NCI-H2171 treated with DMSO at 0.1 percent for 48 hours (cell line): Measurements from ENCODE around the gene FAM236C.
"Not testable (repeated sequence)": the region's sequence is repeated elsewhere in the genome, so short reads cannot be mapped to it uniquely, and the experiment has no call there.

Experiments used
- DNase-seq: peaks from one replicate; lab custom pipeline; 2025; lab: John Stamatoyannopoulos, UW

Gene FAM236C

DNA sequence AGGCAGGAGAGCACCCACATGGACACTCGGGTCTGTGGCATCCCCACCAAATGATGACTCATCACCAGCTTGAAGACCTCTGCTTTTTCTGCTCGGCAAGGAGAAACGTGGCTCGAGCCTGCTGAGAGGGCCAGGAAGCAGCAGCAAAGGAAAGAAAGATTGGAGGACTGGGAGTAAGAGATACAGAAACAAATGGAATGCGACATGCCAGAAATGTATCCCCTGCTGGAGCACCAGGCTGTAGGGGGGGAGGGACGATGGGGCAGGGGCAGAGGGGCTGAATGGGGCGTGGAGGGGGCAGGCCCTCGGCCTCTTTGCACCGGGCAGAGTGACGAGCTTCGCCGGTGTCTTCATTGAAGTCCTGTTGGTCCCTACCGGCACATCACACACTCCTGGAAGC lies at the start of gene FAM236C:
FAM236C (plus strand) TSS at position 301 of the 400 bp plus-strand sequence. CDS start 100 bp downstream, outside the sequence.
- DNase-seq = not testable (repeated sequence)

DNA sequence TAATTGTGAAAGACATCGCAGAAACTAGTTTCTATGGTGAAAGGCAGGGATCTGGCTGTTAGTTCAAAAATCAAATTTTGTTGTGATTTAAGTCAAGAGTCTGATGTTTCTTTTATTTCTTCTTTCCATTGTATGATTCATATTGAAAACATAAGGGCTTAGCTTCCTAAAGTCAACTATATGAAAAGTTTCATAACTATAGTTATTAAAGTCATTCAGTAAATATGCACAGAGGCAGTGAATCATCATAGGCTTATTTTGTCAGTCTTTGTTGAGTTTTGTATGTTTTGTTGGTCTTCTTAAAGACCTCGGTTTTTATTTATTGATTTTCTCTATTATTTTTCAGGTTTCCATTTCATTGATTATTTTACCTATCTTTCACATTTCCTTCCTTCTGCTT lies 29.5 kb upstream of the FAM236C start:
- DNase-seq = not testable (repeated sequence)

DNA sequence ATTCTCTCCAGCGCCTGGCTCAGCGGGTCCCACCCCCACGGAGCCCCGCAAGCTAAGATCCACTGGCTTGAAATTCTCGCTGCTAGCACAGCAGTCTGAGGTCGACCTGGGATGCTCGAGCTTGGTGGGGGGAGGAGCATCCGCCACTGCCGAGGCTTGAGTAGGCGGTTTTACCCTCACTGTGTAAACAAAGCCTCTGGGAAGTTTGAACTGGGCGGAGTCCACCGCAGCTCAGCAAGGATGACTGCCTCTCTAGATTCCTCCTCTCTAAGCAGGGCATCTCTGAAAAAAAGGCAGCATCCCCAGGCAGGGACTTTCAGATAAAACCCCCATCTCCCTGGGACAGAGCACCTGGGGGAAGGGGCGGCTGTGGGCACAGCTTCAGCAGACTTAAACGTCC lies 22.7 kb upstream of the FAM236C start:
- DNase-seq = not testable (repeated sequence)

DNA sequence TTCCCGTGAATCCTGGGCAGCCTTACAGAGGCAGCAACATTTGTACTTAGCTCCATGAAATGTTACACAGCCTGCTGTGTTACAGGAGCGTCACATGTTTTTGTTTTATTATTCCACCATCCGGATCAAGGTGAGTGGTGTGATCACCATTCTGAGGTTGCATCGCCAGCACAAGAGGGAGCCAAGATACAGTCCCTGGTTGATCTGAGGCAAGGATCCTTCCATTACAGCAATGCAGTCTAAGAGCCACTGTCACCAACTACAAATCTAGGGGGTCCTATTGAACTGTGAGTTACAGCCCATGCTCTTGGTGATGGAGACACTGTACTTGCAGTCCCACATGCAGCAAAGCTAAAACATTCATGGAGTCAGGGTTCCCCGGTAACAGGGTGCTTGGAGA lies 3.7 kb downstream of the FAM236C start:
- DNase-seq = not testable (repeated sequence)

DNA sequence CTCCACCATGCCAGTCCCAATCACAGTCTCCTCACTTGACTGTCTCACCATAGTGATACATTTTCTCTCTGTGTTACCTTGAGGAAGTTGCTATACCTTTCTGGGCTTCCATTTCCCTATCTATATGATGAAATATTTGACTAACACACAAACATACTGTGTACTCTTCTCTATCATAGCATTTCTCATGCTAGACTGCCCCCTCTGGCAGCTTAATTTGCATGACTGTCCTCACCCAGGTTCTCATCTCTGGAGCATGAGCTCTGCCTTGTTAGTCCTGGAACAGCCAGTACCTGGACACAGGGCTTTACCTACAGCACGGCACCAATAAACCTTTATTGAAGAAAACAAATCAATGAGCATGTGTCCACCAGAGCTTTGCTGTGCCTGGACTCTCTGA lies 19.9 kb downstream of the FAM236C start:
- DNase-seq = not testable (repeated sequence)

DNA sequence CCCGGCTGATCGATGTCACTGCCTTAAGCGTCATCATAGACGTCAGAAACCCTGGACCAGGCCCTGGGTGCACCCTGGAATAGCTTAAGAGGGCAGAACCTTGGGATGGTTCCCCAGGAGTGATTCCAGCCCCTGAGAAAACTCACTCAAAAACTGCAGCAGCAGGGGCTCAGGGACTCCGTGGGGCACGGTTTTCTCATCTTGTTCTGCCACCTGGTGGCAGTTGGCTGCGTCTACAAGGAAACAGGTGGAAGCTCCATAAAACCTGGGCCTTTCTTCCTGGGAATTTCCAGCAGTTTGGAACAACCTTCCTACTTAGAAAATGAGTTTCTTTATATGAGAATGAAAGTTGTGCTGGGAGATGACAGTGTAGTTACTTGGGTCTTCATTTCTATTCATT lies 24.0 kb downstream of the FAM236C start:
- DNase-seq = not testable (repeated sequence)

DNA sequence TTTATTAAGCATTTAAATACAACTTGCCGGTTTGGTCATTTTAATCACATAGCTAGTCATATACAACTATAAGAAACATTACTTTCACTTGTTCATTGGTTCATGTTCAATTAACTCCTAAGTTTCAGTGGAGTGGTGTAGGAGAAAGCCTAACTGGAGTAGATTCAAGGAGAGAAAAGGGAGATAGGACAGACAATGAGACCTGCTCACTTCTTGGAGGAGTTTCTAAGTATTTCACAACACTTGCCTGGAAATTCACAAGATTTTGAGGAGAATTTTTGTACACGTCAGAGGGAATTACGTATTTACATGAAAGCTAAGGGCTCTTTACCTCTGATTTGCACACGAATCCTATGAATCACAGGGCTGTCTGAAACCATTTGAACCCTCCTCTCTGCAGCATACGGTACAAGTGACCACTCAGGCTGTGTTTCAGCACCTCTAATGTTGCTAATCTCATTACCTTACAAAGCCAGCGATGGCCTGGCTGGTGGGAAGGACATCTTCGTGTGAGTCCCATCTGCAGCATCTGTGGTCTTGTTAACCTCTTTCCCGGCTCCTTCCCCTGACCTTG lies 24.6 kb downstream of the FAM236C start:
- DNase-seq = not testable (repeated sequence)

DNA sequence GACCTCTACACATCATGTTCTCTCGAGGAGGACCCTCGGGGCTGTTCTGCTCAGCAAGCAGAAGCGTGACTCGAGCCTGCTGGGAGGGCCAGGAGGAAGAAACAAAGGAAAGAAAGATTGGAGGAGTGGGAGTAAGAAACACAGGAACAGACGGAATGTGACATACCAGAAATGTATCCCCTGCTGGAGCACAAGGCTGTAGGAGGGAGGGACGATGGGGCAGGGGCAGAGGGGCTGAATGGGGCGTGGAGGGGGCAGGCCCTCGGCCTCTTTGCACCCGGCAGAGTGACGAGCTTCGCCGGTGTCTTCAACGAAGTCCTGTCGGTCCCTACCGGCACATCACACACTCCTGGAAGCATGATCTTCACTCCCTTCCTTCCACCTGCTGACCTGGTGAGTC lies 25.5 kb downstream of the FAM236C start, which contains the start of gene FAM236A:
FAM236A (plus strand) TSS at position 301 of the 400 bp plus-strand sequence; CDS start at position 358, 57 bp downstream.
- not testable (repeated sequence) for DNase-seq

DNA sequence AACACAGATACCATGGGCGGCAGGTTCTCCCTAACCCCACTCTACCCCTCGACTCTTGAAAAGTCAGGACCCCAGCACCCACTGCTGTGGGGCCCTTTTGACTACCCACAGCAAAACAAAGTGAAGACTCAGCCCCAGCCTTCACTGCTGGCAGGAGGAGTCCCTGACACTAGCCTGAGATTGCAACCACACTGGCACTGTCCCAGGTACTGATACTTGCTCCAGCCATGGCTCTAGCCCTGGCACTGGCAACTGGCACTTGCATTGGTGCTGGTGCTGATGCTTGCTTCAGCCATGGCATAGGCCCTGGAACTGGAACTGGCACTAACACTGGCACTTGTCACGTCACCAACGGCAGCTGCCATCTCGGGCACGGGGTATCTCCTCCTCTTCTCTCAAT lies 29.9 kb downstream of the FAM236C start:
- DNase-seq = not testable (repeated sequence)

DNA sequence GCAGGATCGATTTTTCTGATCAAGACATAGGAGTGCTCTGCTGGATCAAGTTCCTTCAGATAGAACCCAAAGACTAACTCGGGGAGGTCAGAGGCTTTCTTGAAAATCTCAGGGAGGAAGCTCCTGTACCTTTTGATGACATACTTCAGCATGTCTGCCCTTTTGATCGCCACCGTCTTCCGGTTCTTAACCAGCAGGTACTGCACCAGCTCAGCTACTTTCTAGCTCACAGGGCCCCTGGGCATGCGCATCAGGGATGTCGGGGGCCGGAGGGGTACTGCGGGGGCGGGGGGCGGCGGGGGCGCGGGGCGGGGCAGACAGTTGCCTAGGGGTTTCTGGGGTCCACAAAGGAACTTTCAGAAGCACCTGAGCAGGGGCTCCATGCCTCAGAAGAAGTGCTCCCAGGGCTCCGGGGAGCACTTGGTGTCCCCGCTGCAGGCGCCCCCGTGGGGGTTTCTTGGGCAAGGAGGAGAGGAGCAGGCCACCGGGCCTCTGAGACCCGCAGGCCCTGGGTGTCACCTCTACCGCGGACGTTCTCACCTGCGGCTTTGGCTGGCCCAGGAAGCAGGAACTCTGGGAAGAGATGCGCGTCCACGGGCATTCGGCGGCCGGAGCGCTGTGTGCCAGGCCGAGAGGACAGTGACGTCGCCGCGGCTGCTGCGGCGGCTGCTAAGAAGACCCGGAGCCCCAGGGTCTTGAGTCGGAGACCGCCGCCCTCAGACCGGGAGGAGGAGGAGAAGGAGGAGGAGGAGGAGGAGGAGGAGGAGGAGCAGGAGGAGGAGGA lies 30.8 kb downstream of the FAM236C start:
- not testable (repeated sequence) for DNase-seq

DNA sequence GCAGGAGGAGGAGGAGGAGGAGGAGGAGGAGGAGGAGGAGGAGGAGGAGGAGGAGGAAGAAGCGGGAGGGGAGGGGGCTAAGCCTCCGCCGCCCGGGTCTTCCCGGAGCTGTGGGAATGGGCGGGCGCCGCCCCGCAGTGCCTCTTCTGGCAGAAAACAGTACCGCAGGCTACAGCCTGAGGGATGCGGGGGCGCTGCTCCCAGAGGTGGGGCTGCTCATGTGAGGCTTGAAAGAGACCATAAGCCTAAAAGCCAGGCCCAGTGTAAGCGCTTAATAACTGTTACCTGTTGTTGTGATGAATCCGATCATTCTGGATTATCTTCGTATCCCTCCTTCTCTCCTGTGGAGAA lies 31.4 kb downstream of the FAM236C start, which contains the start of gene DMRTC1:
DMRTC1 (minus strand) TSS at position 19 of the 351 bp plus-strand sequence. CDS start 68,143 bp downstream, outside the sequence.
- not testable (repeated sequence) for DNase-seq

DNA sequence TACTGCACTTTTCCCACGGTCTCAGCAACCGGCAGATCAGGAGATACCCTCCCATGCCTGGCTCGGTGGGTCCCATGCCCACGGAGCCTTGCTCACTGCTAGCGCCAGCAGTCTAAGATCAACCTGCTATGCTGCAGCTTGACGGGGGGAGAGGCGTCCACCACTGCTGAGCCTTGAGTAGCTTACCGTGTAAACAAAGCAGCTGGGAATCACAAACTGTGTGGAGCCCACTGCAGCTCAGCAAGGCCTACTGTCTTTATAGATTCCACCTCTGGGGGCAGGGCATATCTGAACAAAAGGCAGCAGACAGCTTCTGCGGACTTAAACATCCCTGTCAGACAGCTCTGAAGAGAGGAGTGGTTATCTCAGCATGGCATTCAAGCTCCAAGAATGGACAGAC lies 47.6 kb downstream of the FAM236C start:
- not testable (repeated sequence) for DNase-seq
